Peyer's patch (tissue), 4 donors: ENCODE data around the gene UPK3A.

Source experiments
- CTCF ChIP-seq, 6 experiments: fragments of 450-650 bp in 4 of 6; fragments of 200-600 bp in 2 of 6; sonication (generic) in 1 of 6; IDR thresholded peaks; one replicate each; pipeline ENCODE4 v1.5.1; 2017 to 2019; ENCODE audit warnings: antibody characterized with exemption in 6 of 6, mild to moderate bottlenecking in 3 of 6, moderate library complexity in 1 of 6
- POLR2A ChIP-seq, 2 donors: fragments of 450-650 bp; IDR thresholded peaks; one replicate each; pipeline ENCODE4 v1.5.1; 2017; ENCODE audit warnings: antibody characterized with exemption in 2 of 2, mild to moderate bottlenecking in 2 of 2, moderate library complexity in 2 of 2

- TF ChIP-seq CTCF (IDR thresholded peaks at IDR 0.05) (no peak), POLR2A (IDR thresholded peaks at IDR 0.05) (no peak)
Observed at GRCh38 chr22:45312415-45312814, 27.7 kb downstream of the UPK3A start.
